Forelimb muscle (tissue), 1 donor: ENCODE results near the gene MTOR. TPM values are rescaled to one million over a fixed set of nuclear protein-coding genes. Genes with fewer than 3 reads are reported as not detected.
"Not testable (repeated sequence)": the region's sequence is repeated elsewhere in the genome, so short reads cannot be mapped to it uniquely, and the experiment has no call there.

Source experiments
- DNase-seq: peaks from one replicate; pipeline ENCODE4 v3.0.0-alpha.2; 2013; ENCODE audit warnings: low read depth
- polyA plus RNA-seq: library from polyadenylated mRNA; unstranded; fragments of 120-200 nt; gene quantifications from one replicate; pipeline ENCODE4 v1.2.1, GENCODE V29; 2013; ENCODE audit not compliant: insufficient read length

MTOR gene
- polyA plus RNA-seq, 1 donor = 27.8 TPM

DNA sequence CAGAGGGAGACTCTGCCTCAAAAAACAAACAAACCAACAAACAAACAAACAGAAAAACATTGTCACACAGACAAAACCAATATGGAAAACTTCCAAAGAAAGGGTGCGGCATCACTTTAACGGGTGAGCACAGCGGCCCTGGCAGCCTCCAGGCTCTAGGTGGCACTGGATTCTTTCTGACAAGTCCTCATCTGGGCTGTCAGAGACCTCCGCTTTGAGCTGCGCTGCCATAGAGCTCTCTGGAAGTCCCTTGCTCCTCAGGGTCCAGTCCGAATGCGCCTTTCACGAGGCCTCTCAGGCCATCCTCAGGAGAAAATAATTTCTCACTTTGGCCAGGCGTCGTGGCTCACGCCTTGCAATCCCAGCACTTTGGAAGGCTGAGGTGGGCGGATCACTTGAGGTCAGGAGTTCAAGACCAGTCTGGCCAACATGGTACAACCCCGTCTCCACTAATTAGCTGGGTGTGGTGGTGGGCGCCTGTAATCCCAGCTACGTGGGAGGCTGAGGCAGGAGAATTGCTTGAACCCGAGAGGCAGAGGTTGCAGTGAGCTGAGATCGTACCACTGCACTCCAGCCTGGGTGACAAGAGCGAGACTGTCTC, 198.3 kb downstream of the MTOR start:
- not testable (repeated sequence) for DNase-seq

DNA sequence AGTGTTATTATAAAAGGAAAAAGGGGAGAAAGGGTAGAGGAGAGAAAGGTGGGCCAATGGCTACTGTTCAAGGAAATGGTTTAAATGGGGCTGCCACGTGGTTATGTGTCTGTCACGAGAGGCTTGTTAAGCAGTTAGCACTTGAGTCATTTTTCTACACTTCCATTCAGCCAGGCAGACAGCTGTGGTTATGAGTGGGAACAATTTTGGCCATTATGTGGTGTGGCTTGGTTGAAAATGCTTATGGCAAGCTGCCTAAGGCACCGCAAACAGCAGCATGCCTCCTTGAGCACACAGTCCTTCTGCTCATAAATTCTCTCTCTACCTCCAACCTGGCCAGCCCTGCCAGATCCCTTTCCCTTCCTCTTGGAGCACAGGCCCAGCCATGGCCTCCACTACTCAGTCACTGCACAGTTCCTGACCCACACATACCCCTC, 199.4 kb downstream of the MTOR start:
- DNase-seq = no peak

DNA sequence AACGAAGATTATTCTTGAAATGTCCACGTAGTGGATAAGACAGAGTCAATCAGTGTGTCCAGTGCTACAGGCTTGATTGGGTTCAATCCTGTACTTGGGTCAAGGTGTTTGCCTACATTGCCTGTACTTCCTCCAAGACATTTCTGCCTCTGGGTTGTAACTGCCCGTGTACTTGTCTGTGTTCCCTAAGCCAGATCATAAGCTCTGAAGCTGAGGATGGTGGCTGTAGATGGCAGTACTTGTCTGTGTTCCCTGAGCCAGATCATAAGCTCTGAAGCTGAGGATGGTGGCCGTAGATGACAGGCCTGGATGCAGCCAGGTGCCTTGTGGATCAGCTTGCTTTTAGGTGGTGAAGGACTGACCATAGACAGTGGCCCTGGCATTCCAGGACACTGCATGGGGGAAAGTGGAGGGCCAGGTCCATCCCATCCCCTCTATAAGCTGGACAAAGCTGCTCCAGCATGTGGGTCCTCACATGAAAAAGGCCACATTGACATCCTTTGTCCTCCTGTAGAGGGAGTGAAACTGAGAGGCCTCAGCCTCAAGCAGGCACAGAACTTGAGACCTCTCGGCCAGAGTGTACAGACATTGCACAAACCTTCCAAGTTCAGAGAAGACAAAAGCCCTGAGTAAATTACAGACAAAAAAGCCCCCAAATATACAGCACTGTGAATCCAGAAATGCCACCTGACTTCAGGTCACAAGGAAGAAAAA, 200.5 kb downstream of the MTOR start:
- DNase-seq = no peak

DNA sequence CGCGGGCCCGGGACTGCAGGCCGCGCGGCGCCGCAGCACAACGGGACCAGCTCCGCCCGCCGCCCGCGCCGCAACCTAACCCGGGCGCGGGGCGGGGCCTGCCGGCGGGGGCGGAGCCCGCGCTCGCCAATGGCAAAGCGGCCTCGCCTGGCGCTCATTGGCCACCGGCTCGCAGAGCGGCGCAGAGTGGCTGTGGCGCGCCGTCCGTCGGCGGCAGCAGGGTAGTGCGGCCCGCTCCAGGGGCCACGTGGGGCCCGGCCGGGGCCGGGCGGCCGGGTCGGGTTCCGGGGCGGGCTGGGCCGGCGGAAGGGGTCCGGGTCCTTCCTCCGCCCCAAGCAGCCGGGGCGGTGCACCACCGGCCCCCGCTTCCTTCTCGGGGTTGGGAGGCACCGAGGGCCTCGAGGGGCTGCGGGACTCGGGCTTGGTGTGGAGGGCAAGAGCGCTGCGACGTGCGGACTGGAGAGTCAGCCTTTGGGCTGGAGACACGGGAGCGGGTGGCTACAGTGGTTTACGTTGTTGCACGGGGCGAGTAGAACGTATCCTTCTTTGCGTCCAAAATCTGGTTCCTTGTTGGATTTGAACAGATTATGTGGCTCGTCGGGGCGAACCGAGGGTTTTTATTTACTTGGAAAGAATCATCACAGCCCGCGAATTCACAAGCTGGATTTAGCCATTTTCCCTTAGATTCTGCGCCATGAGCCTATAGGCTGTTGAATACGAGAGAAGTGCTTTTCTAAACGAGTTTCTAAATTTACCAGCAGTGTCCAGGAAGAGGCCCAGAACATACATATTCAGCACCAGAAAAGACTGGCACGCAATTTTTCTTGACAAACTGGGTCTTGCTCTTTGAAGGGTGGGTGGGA, 202.2 kb downstream of the MTOR start, which contains the start of gene SRM:
SRM (minus strand) TSS at position 51 of the 863 bp plus-strand sequence. CDS start 75 bp downstream, outside the sequence.
- DNase-seq = peak; percentile 79

DNA sequence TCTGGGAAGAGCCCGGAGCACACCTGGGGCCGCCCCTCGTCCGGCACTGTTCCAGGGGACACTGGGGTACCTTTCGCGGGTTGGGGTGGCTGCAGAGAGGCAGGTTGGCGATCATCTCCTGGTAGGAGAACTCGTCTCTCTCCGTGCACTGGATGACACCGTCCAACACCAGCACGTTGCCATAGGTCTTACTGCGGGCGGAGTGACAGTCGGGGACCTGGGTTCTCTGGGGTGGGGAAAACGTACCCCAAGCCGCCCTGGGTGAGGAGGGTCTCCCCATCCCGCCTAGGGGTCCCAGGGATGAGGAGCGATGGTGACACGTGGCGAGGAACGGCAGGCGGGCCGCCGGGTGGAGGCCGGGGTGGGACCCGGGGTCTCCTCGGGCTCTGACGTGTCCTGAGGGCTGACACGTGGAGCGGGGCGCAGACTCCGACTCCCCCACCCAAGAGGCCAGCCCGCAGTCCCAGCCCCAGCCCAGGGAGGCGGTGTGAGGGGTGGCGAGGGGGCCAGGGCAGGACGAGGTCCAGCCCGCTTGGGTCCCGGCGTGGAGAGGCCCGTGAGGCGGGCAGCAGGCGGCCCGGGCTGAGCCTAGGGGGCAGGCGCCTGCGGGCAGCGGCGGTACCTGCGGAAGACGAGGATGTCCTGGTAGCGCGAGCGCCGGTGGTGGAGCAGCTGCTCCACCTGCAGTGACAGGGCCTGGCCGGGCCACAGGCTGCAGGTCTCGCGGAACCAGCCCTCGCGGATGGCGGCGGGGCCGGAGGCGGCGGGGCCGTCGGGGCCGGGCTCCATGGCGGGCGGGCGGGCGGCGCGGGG, 203.0 kb downstream of the MTOR start:
- DNase-seq = no peak

DNA sequence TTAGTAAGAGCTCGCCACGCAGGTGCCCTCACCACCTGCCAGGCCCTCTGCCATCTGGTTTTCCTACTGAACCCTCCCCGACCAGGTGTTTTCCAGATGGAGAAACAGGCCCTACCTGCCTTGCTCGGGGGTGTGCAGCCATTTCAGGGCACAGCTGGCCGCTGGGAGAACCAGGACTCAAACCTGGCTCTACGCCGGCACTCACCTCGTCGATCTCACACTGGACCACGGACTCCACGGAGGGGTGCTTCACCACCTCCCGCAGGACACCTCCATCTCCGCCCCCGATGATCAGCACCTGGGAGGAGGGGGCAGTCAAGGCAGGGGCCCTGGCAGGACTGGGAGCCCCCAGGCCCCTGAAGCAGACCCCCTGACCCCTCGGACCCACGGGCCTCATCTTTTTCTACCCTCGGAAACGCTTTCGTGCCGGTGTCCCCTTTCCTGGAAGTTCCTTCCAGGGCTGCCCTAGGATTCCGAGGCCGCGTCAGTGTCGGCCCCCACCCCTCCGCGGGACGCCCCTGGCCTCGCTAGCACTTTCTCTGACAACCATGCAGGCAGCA, 203.7 kb downstream of the MTOR start:
- DNase-seq = no peak

DNA sequence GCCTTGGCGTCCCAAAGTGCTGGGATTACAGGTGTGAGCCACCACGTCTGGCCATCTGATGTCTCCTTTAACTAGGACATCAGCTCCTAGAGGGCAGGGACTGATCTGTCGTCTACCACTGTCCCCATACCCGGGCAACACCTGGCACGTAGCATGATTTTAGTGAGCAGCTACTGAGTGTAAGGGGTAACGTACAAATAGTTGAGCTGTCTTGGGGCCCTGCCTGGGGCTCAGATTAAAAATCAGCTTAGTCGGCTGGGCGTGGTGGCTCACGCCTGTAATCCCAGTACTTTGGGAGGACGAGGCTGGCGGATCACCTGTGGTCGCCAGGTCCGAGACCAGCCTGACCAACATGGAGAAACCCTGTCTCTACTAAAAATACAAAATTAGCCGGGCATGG, 204.3 kb downstream of the MTOR start:
- no peak for DNase-seq

DNA sequence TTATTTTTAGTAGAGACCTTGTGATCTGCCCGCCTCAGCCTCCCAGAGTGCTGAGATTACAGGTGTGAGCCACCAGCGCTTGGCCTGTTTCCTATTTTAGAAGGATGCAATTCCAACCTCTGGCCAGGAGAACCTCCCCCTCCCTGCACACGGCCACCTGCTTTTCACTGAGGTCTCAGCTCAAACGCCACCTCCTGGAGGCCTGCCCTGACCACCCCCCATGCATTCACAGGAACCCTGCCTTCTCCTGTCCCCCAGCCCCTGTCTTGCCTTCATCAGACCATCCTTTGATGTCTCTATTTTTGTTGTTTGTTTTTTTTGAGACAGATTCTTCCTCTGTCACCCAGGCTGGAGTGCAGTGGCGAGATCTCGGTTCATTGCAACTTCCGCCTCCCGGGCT, 204.9 kb downstream of the MTOR start:
- DNase-seq = no peak

Other genes with a start within 250 kb of the MTOR start
- gene TARDBP, start 249.9 kb downstream of the MTOR start, polyA plus RNA-seq = 187 TPM
- 4.8 TPM for gene MASP2, start 215.3 kb downstream of the MTOR start, polyA plus RNA-seq
- gene SRM, start 202.5 kb downstream of the MTOR start, polyA plus RNA-seq = 64.5 TPM
- gene EXOSC10, start 162.7 kb downstream of the MTOR start, polyA plus RNA-seq = 56.4 TPM
- gene ANGPTL7, start 73.2 kb downstream of the MTOR start, polyA plus RNA-seq = 1.3 TPM
- gene UBIAD1, start 10.6 kb upstream of the MTOR start, polyA plus RNA-seq = 13.9 TPM
- gene DISP3, start 216.6 kb upstream of the MTOR start, polyA plus RNA-seq = 0.32 TPM